ENCODE measurements around the gene CHRNA10.
"Not testable (repeated sequence)": the region's sequence is repeated elsewhere in the genome, so short reads cannot be mapped to it uniquely, and the experiment has no call there.

- not testable (repeated sequence) for TF ChIP-seq REST (IDR thresholded peaks at IDR 0.05; ENCODE audit: insufficient read depth in 1 of 2, low read depth in 2 of 2, low read length in 1 of 2); CTCF (IDR thresholded peaks at IDR 0.05); POLR2AphosphoS5 (IDR thresholded peaks at IDR 0.05; ENCODE audit: low read depth, low read length); TCF7L2 (IDR thresholded peaks at IDR 0.05; ENCODE audit: low read depth, low read length); SIN3A (IDR thresholded peaks at IDR 0.05; ENCODE audit: borderline replicate concordance, insufficient read depth, low read depth, low read length)
These were observed 22.3 kb downstream of the CHRNA10 start for GRCh38 chr11:3648843-3649242.

Data from Panc1 (cell line).